ENCODE measurements around the gene RTL5.

The RTL5 gene

GRCh38 chrX:72110051-72110875, 21.5 kb downstream of the RTL5 start:
- no peak for DNase-seq (ENCODE audit: low read depth in 1 of 2, low spot score in 1 of 2)

DNA sequence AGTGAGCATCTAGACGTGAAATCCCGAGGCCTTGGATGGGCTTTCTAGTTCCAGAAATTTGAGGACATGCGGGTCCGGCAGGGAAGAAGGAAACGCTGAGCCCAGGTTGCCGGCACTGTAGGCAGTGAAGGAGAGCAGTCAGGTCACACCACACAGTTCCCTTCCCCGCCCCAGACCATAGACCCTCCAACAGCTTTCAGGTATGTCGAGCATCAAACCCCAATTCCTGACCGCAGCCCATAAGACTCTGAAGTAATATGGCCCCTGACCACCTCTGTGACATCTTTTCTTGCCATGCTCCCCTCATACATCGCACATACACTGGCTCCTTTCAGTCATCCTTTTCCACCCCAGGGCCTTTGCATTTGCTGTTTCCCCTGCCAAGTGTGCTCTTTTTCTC, 23.0 kb downstream of the RTL5 start:
- DNase-seq (ENCODE audit: low read depth in 1 of 2, low spot score in 1 of 2): no peak

DNA sequence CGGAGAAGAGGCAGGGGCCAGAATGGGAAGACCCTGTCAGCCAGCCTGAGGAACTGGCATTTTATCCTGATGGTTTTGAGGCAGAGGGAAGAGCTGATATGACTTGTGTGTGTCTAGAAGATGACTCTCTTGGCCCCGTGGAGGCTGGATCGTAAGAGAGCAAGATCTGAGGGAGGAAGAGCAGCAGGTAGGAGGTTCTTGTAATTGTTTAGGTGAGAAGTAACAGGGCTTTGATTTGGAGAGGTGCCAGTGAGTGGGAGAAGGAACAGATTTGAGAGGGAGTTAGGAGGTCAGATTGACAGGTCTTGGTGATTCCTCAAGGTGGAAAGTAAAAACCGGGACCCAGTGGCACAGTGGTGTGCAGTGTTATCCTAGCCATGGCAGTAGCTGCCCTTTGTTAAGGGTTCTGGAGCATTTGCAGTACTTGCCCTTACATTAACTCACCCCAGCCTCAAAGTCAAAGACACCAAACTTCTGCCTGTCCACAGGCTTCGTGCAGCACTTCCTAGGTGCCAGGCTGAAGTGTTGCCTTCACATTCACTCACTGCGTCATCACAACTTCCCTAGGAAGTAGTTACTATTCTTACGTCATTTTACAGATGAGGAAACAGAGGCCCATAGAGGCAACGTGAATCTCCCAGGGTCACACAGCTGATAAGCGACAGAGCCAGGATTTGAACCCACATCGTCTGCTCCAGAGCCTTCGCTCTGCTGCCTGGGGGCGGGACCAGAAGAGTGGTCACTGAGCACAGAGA, 23.7 kb downstream of the RTL5 start:
- DNase-seq (ENCODE audit: low read depth in 1 of 2, low spot score in 1 of 2): no peak

DNA sequence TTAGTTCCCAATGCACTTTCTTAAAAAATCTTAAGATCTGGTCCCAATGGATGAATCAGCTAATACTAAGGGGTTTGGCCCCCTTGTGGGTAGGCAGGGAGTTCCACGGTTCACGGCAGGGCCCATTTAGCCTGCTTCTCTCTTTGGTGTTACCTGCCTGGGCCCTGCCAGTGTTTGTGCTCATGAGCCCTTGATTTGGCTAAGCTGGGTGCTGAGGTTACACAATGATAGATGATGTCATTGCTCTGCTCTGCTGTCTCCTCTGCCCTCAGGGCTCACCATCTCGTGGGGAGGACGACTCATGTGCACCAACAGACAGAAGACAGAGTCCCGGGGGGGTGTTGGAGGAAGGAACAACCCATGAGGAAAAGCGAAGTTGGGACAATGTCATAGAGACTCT, 24.4 kb downstream of the RTL5 start:
- DNase-seq (ENCODE audit: low read depth in 1 of 2, low spot score in 1 of 2): no peak

DNA sequence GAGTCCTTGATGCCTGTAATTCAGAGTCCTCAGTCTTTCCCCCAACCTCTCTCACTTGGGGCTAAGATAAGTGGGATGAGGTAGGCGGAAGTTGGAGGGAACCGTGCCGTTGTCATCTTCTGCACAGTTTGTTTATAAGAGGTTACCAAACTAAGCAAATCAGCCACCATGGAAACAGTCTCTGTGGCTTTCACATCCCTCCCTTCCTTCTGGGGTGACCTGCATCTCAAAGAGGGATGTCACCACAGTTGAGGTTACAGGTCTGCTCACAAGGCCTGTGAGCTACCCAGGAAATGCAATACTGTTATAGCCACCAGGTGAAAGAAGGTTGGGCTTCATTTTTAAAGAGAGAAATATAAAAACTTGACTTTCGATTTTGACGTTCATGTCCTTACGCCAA, 26.3 kb downstream of the RTL5 start:
- DNase-seq (ENCODE audit: low read depth in 1 of 2, low spot score in 1 of 2): no peak

DNA sequence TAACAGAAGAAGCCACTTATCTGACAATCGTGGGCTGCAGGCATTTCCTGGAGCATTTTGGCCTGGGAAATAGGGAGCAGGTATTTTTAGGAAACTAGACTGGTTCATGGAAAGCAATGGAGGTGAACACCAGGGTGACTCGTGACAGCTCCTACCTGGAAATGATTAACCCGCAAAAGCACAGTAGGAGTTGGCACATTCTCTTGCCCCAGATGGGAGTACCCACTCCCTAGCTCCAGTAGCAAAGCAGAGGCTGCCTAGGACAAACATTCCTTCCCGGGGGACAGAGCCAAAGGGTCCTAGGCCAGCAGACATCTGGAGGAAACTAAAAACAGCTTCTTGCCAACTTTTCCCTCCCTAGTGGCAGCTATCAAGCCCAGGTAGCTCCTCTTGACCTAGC, 29.0 kb downstream of the RTL5 start:
- no peak for DNase-seq (ENCODE audit: low read depth in 1 of 2, low spot score in 1 of 2)

- DNase-seq (ENCODE audit: low read depth in 1 of 2, low spot score in 1 of 2): no peak
These were observed 29.6 kb downstream of the RTL5 start for GRCh38 chrX:72102126-72102525.

DNA sequence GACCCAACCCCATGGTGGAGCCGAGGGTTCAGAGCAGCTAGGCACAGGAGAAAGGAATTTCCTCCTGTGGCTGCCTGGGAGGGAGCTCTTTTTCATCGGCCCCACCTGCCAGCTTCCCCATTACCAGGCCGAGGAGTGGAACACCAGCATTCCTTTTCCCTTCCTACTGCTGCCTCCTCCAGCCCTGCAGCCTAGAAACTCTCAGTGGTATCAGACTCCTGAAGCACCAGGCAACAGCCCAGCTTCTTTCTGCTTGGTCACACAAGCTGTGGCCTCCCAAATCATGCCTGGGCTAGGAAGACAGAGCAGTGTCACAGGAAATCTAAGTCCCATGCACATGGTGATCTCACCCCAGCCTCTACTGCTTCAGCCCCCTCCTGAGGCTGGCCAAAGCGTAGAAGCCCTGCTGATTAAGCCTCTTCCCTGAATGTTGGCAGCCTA, 30.1 kb downstream of the RTL5 start:
- DNase-seq (ENCODE audit: low read depth in 1 of 2, low spot score in 1 of 2): no peak

- peak; percentile 6 to 28 for DNase-seq (ENCODE audit: low read depth in 1 of 2, low spot score in 1 of 2)
These were observed 30.8 kb downstream of the RTL5 start for GRCh38 chrX:72100824-72101351.

DNA sequence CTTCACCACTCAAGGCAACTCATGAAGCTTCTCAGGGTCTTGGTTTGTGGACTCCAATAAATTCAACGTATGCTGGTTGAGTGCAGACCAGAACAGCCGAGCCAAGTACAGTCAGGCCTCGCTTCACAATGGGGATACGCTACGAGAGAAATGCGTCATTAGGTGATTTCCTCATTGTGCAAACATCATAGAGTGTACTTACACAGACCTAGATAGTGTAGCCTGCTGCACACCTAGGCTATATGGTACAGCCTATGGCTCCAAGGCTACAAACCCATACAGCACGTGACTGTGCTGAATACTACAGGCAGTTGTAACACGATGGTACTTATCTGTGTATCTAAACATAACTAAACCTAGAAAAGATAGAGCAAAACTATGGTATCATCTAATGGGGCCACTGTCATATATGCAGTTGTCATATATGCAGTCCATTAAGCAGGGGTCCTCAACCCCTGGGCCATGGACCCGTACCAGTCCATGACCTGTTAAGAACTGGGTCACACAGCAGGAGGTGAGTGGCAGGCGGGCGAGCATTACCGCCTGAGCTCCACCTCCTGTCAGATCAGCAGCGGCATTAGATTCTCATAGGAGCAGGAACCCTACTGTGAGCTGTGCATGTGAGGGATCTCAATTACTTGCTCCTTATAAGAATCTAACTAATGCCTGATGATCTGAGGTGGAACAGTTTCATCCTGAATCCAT, 31.5 kb downstream of the RTL5 start:
- no peak for DNase-seq (ENCODE audit: low read depth in 1 of 2, low spot score in 1 of 2)

- DNase-seq (ENCODE audit: low read depth in 1 of 2, low spot score in 1 of 2): no peak
These were observed 34.6 kb downstream of the RTL5 start for GRCh38 chrX:72097098-72097497.

- DNase-seq (ENCODE audit: low read depth in 1 of 2, low spot score in 1 of 2): no peak
These were observed 36.3 kb downstream of the RTL5 start for GRCh38 chrX:72095370-72095769.

GRCh38 chrX:72094894-72095293, 36.8 kb downstream of the RTL5 start:
- DNase-seq (ENCODE audit: low read depth in 1 of 2, low spot score in 1 of 2): peak; percentile 4 to 26

- DNase-seq (ENCODE audit: low read depth in 1 of 2, low spot score in 1 of 2): no peak
These were observed 42.5 kb downstream of the RTL5 start for GRCh38 chrX:72089254-72089653.

DNA sequence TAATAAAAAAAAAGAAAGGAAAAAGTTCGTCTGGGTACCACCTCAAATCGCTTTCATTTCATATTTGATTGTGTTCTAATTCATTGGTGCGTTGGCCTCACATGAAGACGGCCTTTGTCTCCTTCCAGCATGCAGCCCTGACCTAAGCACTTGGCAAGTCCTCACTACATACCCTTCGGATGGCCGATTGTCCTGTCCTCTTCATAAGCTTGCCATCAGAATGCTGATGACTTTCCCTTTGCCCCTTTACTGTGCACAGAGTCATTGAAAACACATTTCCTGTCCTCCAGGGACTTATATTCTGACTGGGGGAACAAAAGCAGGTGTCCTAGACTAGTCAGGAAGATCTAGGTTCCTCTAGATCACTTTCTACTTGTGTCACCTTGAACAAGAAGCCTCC, 43.0 kb downstream of the RTL5 start:
- no peak for DNase-seq (ENCODE audit: low read depth in 1 of 2, low spot score in 1 of 2)

DNA sequence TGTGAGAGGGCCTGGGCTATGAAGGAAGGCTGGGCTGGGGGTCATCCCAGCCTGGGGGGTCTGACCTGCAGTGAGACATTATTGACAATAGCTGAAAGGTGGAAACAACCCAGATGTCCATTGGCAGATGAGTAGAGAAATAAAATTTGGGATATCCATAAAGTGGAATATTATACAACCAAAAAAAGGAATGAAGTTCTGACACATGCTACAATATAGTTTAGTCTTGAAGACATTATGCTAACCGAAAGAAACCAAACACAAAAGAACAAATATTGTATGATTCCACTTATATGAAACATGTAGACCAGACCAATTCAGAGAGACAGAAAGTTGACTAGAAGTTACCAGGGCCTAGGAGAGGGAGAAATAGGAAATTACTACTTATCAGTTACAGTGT, 44.7 kb downstream of the RTL5 start:
- DNase-seq (ENCODE audit: low read depth in 1 of 2, low spot score in 1 of 2): no peak

- no peak for DNase-seq (ENCODE audit: low read depth in 1 of 2, low spot score in 1 of 2)
These were observed 47.6 kb downstream of the RTL5 start for GRCh38 chrX:72084114-72084513.

GRCh38 chrX:72083291-72083690, 48.4 kb downstream of the RTL5 start:
- no peak for DNase-seq (ENCODE audit: low read depth in 1 of 2, low spot score in 1 of 2)

DNA sequence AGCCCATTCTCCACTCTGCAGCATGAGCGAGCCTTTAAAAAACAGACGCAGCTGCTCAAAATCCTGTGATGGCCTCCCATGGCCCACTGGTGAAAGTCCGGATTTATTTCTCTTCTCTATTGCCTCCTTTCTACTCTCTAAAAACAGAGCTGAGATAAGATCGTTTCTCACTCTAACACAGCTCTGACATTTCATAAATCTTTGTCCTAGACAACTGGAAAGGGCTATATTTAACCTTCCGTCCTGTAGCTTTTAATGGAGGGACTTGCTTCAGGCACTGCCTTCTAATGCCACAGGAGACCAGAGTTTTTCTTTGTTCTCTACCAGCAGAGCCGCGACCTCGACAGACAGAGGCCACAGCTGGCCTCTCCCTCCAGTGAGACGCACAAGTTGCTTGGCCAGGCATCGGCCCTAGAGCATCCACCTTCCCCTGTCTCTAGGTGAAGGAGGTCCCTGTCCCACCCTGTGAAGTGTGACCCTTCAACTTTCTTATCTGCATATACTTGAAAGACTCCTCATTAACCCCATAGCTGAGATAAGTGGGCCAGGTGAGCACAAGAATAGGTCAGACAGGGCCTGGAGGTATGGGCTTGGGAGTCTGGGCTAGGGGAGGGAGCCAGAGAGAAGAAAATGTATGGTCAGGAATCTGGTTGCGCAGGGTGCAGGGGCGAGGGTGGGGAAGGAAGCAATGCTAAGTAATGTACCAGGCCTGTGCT, 50.0 kb downstream of the RTL5 start:
- no peak for DNase-seq (ENCODE audit: low read depth in 1 of 2, low spot score in 1 of 2)

- DNase-seq (ENCODE audit: low read depth in 1 of 2, low spot score in 1 of 2): no peak
These were observed 50.9 kb downstream of the RTL5 start for GRCh38 chrX:72080800-72081199.

DNA sequence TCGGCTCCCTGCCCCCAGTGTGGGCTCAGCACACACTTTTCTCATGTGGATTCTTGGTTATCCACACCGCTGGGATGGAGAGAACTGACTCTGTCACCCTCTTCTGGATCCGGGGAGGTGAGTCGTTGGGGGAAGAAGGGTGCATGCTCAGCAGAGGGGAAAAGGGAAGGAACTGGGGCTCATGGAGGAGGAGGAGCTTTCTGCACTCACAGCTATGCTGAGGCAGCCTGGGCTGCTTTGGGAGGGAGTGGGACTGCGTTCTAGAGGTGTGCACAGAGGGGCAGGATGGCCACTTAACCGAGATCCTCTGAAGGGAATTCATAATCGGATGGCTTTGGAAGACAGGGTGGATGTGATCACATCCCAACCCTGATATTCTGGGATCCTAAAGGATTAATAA, 51.6 kb downstream of the RTL5 start:
- DNase-seq (ENCODE audit: low read depth in 1 of 2, low spot score in 1 of 2): no peak
